ENCODE data around the gene CDPF1. TPM values are rescaled to one million over a fixed set of nuclear protein-coding genes. Genes with fewer than 3 reads are reported as not detected.

CDPF1 gene
- total and polyA plus RNA-seq, 2 experiments from 2014 or later = 10.1 to 14.5 TPM

DNA sequence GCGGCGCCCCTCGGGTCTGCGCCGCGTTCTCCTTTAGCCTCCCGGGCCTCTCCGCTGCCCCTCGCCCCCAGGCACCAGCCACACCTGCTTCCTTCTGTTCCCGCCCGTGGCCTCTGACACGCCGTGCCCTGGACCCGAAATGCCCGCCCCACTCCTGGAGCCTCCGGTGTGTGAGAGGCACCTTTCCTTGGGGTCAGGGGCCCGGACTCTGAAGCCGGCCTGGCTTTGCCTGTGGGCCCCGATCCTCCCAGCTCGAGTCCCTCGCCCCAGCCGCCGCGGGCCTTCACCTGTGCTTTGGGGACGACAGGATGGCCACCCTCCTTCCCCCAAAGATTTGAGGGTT is 661 bp upstream of the CDPF1 start:
- no peaks in the 10 kb centered on the region for H3F3A ChIP-seq (replicated peaks; ENCODE audit: low read depth)
- peak overlapping the region; percentile 81 for H2AFZ ChIP-seq
- H3K9me2 ChIP-seq (ENCODE audit: insufficient read depth) = no peaks in the 10 kb centered on the region
- peak overlapping the region; percentile 89 for H3K4me2 ChIP-seq
- no peaks in the 10 kb centered on the region for H3K79me2 ChIP-seq (replicated peaks; ENCODE audit: insufficient read depth)
- Mint-ChIP-seq H3K27ac (no peak overlapping the region), H3K9me3 (no peaks in the 10 kb centered on the region), H3K4me3 (peak overlapping the region; percentile 78), H3K4me1 (peaks cover 14% of the 10 kb centered on the region), H3K36me3 (ENCODE audit: low read depth) (no peaks in the 10 kb centered on the region; the same call in 2 of the 3 replicates), H3K27me3 (ENCODE audit: insufficient read depth, low read depth, poor library complexity) (peaks cover 19% of the 10 kb centered on the region)
- no peak for TF ChIP-seq ZNF114 (CRISPR knock-in tag; IDR thresholded peaks at IDR 0.05)
- TF ChIP-seq, protein P1, sequence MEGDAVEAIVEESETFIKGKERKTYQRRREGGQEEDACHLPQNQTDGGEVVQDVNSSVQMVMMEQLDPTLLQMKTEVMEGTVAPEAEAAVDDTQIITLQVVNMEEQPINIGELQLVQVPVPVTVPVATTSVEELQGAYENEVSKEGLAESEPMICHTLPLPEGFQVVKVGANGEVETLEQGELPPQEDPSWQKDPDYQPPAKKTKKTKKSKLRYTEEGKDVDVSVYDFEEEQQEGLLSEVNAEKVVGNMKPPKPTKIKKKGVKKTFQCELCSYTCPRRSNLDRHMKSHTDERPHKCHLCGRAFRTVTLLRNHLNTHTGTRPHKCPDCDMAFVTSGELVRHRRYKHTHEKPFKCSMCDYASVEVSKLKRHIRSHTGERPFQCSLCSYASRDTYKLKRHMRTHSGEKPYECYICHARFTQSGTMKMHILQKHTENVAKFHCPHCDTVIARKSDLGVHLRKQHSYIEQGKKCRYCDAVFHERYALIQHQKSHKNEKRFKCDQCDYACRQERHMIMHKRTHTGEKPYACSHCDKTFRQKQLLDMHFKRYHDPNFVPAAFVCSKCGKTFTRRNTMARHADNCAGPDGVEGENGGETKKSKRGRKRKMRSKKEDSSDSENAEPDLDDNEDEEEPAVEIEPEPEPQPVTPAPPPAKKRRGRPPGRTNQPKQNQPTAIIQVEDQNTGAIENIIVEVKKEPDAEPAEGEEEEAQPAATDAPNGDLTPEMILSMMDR (conservative IDR thresholded peaks at IDR 0.05; ENCODE audit: low read depth in 2 of 2) = no peak
- TF ChIP-seq JUNB (IDR thresholded peaks at IDR 0.05; ENCODE audit: unreplicated experiment) = no peak
- no peak for TF ChIP-seq ZNF331 (CRISPR knock-in tag; IDR thresholded peaks at IDR 0.05; ENCODE audit: low read depth)
- TF ChIP-seq, protein P2, sequence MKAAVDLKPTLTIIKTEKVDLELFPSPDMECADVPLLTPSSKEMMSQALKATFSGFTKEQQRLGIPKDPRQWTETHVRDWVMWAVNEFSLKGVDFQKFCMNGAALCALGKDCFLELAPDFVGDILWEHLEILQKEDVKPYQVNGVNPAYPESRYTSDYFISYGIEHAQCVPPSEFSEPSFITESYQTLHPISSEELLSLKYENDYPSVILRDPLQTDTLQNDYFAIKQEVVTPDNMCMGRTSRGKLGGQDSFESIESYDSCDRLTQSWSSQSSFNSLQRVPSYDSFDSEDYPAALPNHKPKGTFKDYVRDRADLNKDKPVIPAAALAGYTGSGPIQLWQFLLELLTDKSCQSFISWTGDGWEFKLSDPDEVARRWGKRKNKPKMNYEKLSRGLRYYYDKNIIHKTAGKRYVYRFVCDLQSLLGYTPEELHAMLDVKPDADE (IDR thresholded peaks at IDR 0.05) = no peak
- TF ChIP-seq, protein P3, sequence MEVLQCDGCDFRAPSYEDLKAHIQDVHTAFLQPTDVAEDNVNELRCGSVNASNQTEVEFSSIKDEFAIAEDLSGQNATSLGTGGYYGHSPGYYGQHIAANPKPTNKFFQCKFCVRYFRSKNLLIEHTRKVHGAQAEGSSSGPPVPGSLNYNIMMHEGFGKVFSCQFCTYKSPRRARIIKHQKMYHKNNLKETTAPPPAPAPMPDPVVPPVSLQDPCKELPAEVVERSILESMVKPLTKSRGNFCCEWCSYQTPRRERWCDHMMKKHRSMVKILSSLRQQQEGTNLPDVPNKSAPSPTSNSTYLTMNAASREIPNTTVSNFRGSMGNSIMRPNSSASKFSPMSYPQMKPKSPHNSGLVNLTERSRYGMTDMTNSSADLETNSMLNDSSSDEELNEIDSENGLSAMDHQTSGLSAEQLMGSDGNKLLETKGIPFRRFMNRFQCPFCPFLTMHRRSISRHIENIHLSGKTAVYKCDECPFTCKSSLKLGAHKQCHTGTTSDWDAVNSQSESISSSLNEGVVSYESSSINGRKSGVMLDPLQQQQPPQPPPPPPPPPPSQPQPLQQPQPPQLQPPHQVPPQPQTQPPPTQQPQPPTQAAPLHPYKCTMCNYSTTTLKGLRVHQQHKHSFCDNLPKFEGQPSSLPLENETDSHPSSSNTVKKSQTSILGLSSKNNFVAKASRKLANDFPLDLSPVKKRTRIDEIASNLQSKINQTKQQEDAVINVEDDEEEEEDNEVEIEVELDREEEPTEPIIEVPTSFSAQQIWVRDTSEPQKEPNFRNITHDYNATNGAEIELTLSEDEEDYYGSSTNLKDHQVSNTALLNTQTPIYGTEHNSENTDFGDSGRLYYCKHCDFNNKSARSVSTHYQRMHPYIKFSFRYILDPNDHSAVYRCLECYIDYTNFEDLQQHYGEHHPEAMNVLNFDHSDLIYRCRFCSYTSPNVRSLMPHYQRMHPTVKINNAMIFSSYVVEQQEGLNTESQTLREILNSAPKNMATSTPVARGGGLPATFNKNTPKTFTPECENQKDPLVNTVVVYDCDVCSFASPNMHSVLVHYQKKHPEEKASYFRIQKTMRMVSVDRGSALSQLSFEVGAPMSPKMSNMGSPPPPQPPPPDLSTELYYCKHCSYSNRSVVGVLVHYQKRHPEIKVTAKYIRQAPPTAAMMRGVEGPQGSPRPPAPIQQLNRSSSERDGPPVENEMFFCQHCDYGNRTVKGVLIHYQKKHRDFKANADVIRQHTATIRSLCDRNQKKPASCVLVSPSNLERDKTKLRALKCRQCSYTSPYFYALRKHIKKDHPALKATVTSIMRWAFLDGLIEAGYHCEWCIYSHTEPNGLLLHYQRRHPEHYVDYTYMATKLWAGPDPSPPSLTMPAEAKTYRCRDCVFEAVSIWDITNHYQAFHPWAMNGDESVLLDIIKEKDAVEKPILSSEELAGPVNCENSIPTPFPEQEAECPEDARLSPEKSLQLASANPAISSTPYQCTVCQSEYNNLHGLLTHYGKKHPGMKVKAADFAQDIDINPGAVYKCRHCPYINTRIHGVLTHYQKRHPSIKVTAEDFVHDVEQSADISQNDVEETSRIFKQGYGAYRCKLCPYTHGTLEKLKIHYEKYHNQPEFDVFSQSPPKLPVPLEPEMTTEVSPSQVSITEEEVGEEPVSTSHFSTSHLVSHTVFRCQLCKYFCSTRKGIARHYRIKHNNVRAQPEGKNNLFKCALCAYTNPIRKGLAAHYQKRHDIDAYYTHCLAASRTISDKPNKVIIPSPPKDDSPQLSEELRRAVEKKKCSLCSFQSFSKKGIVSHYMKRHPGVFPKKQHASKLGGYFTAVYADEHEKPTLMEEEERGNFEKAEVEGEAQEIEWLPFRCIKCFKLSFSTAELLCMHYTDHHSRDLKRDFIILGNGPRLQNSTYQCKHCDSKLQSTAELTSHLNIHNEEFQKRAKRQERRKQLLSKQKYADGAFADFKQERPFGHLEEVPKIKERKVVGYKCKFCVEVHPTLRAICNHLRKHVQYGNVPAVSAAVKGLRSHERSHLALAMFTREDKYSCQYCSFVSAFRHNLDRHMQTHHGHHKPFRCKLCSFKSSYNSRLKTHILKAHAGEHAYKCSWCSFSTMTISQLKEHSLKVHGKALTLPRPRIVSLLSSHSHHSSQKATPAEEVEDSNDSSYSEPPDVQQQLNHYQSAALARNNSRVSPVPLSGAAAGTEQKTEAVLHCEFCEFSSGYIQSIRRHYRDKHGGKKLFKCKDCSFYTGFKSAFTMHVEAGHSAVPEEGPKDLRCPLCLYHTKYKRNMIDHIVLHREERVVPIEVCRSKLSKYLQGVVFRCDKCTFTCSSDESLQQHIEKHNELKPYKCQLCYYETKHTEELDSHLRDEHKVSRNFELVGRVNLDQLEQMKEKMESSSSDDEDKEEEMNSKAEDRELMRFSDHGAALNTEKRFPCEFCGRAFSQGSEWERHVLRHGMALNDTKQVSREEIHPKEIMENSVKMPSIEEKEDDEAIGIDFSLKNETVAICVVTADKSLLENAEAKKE (CRISPR knock-in tag; IDR thresholded peaks at IDR 0.05) = no peak
- TF ChIP-seq STAT1 (IDR thresholded peaks at IDR 0.05; ENCODE audit: unreplicated experiment) = no peak
- no peak for TF ChIP-seq NANOG (IDR thresholded peaks at IDR 0.05; ENCODE audit: borderline replicate concordance)
- TF ChIP-seq CREB1 (CRISPR knock-in tag; IDR thresholded peaks at IDR 0.05; ENCODE audit: low read depth) = no peak
- no peak for TF ChIP-seq EZH2phosphoT487 (IDR thresholded peaks at IDR 0.05; ENCODE audit: unreplicated experiment)
- H3K27ac ChIP-seq (ENCODE audit: low read depth) = no peak overlapping the region
- peak; percentile 58 for DNase-seq (ENCODE audit: low spot score)
- H3K4me3 ChIP-seq = peak overlapping the region; percentile 69
- peak; percentile 31 for ATAC-seq
- H4K20me1 ChIP-seq (replicated peaks; ENCODE audit: insufficient read depth) = no peaks in the 10 kb centered on the region
- no peaks in the 10 kb centered on the region for H3K36me3 ChIP-seq (ENCODE audit: insufficient read depth)
- H3K27me3 ChIP-seq (ENCODE audit: insufficient read depth) = peaks cover 10% of the 10 kb centered on the region
- peaks cover 6% of the 10 kb centered on the region for H3K4me1 ChIP-seq (ENCODE audit: insufficient read depth)

Measured in GM23338 (cell line).